GM12875 (cell line): Measurements from ENCODE around the gene FUBP3.

Experiments
- H3K4me3 ChIP-seq: one replicate; pipeline ENCODE4 v1.5.1; 2011; ENCODE audit warnings: low read depth, low read length, control low read depth
- TF ChIP-seq, protein P1 (sequence below): IDR thresholded peaks from 2 replicates; pipeline ENCODE4 v1.5.1; 2011; ENCODE audit warnings: low read depth, mild to moderate bottlenecking, control low read depth, inconsistent platforms, low read length, moderate library complexity, borderline replicate concordance; ENCODE audit not compliant: insufficient read depth

FUBP3 gene

GRCh38 chr9:130639866-130640555, 60.6 kb downstream of the FUBP3 start:
- TF ChIP-seq, protein P1, sequence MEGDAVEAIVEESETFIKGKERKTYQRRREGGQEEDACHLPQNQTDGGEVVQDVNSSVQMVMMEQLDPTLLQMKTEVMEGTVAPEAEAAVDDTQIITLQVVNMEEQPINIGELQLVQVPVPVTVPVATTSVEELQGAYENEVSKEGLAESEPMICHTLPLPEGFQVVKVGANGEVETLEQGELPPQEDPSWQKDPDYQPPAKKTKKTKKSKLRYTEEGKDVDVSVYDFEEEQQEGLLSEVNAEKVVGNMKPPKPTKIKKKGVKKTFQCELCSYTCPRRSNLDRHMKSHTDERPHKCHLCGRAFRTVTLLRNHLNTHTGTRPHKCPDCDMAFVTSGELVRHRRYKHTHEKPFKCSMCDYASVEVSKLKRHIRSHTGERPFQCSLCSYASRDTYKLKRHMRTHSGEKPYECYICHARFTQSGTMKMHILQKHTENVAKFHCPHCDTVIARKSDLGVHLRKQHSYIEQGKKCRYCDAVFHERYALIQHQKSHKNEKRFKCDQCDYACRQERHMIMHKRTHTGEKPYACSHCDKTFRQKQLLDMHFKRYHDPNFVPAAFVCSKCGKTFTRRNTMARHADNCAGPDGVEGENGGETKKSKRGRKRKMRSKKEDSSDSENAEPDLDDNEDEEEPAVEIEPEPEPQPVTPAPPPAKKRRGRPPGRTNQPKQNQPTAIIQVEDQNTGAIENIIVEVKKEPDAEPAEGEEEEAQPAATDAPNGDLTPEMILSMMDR: no peak
- no peak overlapping the region for H3K4me3 ChIP-seq

DNA sequence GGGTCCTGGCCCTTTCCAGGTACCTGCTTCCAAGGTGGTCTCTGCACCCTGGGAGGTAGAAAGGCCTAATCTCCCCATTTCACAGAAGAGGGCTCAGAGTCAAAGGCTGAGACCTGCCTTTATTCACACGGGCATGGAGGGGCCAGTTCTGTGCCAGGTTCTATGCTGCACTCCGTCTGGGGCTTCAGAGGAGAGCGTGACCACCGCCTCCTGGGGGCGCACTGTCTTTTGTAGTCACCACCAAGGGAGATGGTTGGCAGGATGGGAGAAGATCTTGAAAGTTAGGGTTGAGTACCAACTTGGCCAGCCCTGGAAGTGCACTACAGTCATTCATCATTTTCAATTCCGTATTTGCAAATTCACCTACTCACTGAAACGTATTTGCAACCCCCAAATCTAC, 61.3 kb downstream of the FUBP3 start:
- TF ChIP-seq, protein P1: no peak
- H3K4me3 ChIP-seq: no peak overlapping the region

GRCh38 chr9:130642926-130643325, 63.5 kb downstream of the FUBP3 start:
- no peak overlapping the region for H3K4me3 ChIP-seq
- TF ChIP-seq, protein P1: no peak

GRCh38 chr9:130651221-130651620, 71.8 kb downstream of the FUBP3 start:
- TF ChIP-seq, protein P1: no peak

GRCh38 chr9:130651752-130652151, 72.4 kb downstream of the FUBP3 start:
- H3K4me3 ChIP-seq: no peak overlapping the region
- TF ChIP-seq, protein P1: no peak

More at GRCh38 chr9:130651221-130651620, 71.8 kb downstream of the FUBP3 start:
- H3K4me3 ChIP-seq: no peak overlapping the region

- no peak overlapping the region for H3K4me3 ChIP-seq
- TF ChIP-seq, protein P1: no peak
These were observed 75.5 kb downstream of the FUBP3 start for GRCh38 chr9:130654879-130655278.
